Endothelial cell of umbilical vein (primary cell): ENCODE results near the gene SIRT2.
"Not testable (repeated sequence)": the region's sequence is repeated elsewhere in the genome, so short reads cannot be mapped to it uniquely, and the experiment has no call there.

ENCODE experiments used
- EZH2 ChIP-seq: IDR thresholded peaks from 2 replicates; pipeline ENCODE4 v1.6.1; 2012; ENCODE audit warnings: borderline replicate concordance, low read depth, mild to moderate bottlenecking, moderate library complexity, low read length, inconsistent platforms; ENCODE audit not compliant: severe bottlenecking
- GATA2 ChIP-seq: IDR thresholded peaks from 2 replicates; pipeline ENCODE4 v1.7.0; 2011; ENCODE audit warnings: low read depth, mild to moderate bottlenecking, moderate library complexity, mixed read lengths, low read length; ENCODE audit not compliant: insufficient read length, insufficient read depth
- JUN ChIP-seq: IDR thresholded peaks from 2 replicates; pipeline ENCODE4 v1.6.1; 2011; ENCODE audit warnings: borderline replicate concordance, low read depth; ENCODE audit not compliant: insufficient read length, insufficient read depth
- POLR2A ChIP-seq: IDR thresholded peaks from 2 replicates; pipeline ENCODE4 v1.6.1; 2012; ENCODE audit warnings: low read depth, mild to moderate bottlenecking, control low read depth, low read length
- POLR2AphosphoS5 ChIP-seq: IDR thresholded peaks from 2 replicates; pipeline ENCODE4 v1.6.1; 2012; ENCODE audit warnings: low read depth, mild to moderate bottlenecking, control low read depth, low read length, moderate library complexity; ENCODE audit not compliant: insufficient read depth
- TF ChIP-seq, protein P1 (sequence below), 2 donors: IDR thresholded peaks; 1 replicate in 1 of 2; 2 replicates in 1 of 2; pipeline ENCODE4 v1.5.1; 2011; ENCODE audit warnings: low read length in 2 of 2, mild to moderate bottlenecking in 2 of 2, moderate library complexity in 2 of 2, control low read depth in 1 of 2, inconsistent platforms in 1 of 2, low read depth in 1 of 2; ENCODE audit not compliant: insufficient read depth in 1 of 2; ENCODE audit errors: extremely low read depth in 1 of 2
- TF ChIP-seq, protein P2 (sequence below): IDR thresholded peaks from 2 replicates; pipeline ENCODE4 v1.6.1; 2011; ENCODE audit not compliant: insufficient read depth, insufficient read length

DNA sequence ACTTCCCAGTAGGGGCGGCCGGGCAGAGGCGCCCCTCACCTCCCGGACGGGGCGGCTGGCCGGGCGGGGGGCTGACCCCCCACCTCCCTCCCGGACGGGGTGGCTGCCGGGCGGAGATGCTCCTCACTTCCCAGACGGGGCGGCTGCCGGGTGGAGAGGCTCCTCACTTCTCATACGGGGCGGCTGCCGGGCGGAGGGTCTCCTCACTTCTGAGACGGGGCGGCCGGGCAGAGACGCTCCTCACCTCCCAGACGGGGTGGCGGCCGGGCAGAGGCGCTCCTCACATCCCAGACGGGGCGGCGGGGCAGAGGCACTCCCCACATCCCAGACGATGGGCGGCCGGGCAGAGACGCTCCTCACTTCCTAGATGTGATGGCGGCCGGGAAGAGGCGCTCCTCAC is 43.7 kb downstream of the SIRT2 start:
- TF ChIP-seq, protein P1, sequence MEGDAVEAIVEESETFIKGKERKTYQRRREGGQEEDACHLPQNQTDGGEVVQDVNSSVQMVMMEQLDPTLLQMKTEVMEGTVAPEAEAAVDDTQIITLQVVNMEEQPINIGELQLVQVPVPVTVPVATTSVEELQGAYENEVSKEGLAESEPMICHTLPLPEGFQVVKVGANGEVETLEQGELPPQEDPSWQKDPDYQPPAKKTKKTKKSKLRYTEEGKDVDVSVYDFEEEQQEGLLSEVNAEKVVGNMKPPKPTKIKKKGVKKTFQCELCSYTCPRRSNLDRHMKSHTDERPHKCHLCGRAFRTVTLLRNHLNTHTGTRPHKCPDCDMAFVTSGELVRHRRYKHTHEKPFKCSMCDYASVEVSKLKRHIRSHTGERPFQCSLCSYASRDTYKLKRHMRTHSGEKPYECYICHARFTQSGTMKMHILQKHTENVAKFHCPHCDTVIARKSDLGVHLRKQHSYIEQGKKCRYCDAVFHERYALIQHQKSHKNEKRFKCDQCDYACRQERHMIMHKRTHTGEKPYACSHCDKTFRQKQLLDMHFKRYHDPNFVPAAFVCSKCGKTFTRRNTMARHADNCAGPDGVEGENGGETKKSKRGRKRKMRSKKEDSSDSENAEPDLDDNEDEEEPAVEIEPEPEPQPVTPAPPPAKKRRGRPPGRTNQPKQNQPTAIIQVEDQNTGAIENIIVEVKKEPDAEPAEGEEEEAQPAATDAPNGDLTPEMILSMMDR (IDR thresholded peaks at IDR 0.05; ENCODE audit: extremely low read depth in 1 of 2, insufficient read depth in 1 of 2, low read depth in 1 of 2, low read length in 2 of 2): not testable (repeated sequence)
- TF ChIP-seq EZH2, POLR2A, JUN, GATA2, POLR2AphosphoS5: not testable (repeated sequence)
- TF ChIP-seq, protein P2, sequence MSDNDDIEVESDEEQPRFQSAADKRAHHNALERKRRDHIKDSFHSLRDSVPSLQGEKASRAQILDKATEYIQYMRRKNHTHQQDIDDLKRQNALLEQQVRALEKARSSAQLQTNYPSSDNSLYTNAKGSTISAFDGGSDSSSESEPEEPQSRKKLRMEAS: not testable (repeated sequence)
